Measurements from ENCODE around the gene HOXB1.

DNA sequence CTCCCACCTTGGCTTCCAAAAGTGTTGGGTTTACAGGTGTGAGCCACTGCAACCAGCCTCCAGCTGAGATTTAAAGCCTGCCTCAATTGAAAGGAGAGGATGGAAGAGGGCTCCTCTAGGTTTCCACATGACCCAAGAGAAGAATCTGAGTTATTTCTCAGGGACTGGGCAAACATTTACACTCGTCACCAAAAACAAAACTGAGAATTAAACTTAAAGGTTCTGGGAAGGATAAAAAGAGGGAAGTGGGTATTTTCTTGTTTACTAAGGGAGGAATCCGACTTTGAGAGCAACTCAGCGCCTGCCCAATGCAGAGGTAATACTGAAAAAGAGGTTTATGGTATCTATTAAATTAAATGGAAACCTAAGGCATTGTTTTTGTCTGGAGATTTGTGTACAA, 13.3 kb downstream of the HOXB1 start:
- TF ChIP-seq CTCF (IDR thresholded peaks at IDR 0.05; ENCODE audit: low read length) (no peak), EZH2 (IDR thresholded peaks at IDR 0.05; ENCODE audit: borderline replicate concordance, low read length) (no peak)
